HTERT RPE-1 (cell line): Measurements from ENCODE around the gene LBR.

Experiments used
- in situ Hi-C: fragments of 300-500 bp; cut with MboI; formaldehyde crosslinking; loops from 4 replicates; pipeline ENCODE4 v1.14.3; 2020; ENCODE audit warnings: low sequenced_read_pairs

The LBR gene

GRCh38 chr1:225446981-225447615, 19.3 kb upstream of the LBR start:
- in situ Hi-C loops = no loop called here

- in situ Hi-C loops = no loop called here
Measured at GRCh38 chr1:225446595-225446960, 18.7 kb upstream of the LBR start.

- in situ Hi-C loops = no loop called here
Measured at GRCh38 chr1:225445639-225446594, 18.1 kb upstream of the LBR start.

- in situ Hi-C loops = no loop called here
Measured at GRCh38 chr1:225442123-225442505, 14.3 kb upstream of the LBR start.

- in situ Hi-C loops = no loop called here
Measured at GRCh38 chr1:225441314-225442122, 13.7 kb upstream of the LBR start.

GRCh38 chr1:225440380-225441221, 12.8 kb upstream of the LBR start:
- in situ Hi-C loops = no loop called here

- in situ Hi-C loops = no loop called here
Measured at GRCh38 chr1:225437710-225438437, 10.0 kb upstream of the LBR start.

- in situ Hi-C loops = no loop called here
Measured at GRCh38 chr1:225435957-225436392, 8.1 kb upstream of the LBR start.

GRCh38 chr1:225435487-225435886, 7.6 kb upstream of the LBR start:
- in situ Hi-C loops = no loop called here

GRCh38 chr1:225435076-225435475, 7.2 kb upstream of the LBR start:
- in situ Hi-C loops = no loop called here

- in situ Hi-C loops = no loop called here
Measured at GRCh38 chr1:225434046-225434445, 6.2 kb upstream of the LBR start.

- in situ Hi-C loops = no loop called here
Measured at GRCh38 chr1:225431081-225431863, 3.4 kb upstream of the LBR start.

GRCh38 chr1:225430301-225430700, 2.5 kb upstream of the LBR start:
- in situ Hi-C loops = no loop called here

GRCh38 chr1:225428881-225429455, 1.1 kb upstream of the LBR start:
- in situ Hi-C loops = no loop called here

- in situ Hi-C loops = no loop called here
Measured at GRCh38 chr1:225428068-225428880, 436 bp upstream of the LBR start.

GRCh38 chr1:225426395-225427234, 1.2 kb downstream of the LBR start:
- in situ Hi-C loops = no loop called here

- in situ Hi-C loops = no loop called here
Measured at GRCh38 chr1:225425201-225425786, 2.5 kb downstream of the LBR start.
